HG03460 (cell line): ENCODE measurements around the gene AXIN1.

Source experiments
- ATAC-seq: cut with Tn5 transposase; IDR thresholded peaks from one replicate; pipeline ENCODE4 v1.9.1; 2021; ENCODE audit not compliant: unreplicated experiment

AXIN1 gene

GRCh38 chr16:253833-254232, 98.7 kb downstream of the AXIN1 start:
- no peak for ATAC-seq

GRCh38 chr16:252366-253337, 99.9 kb downstream of the AXIN1 start:
- ATAC-seq: no peak

- ATAC-seq: no peak
Measured at GRCh38 chr16:249431-249830, 103.1 kb downstream of the AXIN1 start.

GRCh38 chr16:247027-247426, 105.5 kb downstream of the AXIN1 start:
- ATAC-seq: no peak

GRCh38 chr16:245105-245504, 107.4 kb downstream of the AXIN1 start:
- no peak for ATAC-seq

- no peak for ATAC-seq
Measured at GRCh38 chr16:243348-243747, 109.2 kb downstream of the AXIN1 start.

- ATAC-seq: no peak
Measured at GRCh38 chr16:242281-242680, 110.2 kb downstream of the AXIN1 start.

- ATAC-seq: no peak
Measured at GRCh38 chr16:240559-240958, 112.0 kb downstream of the AXIN1 start.

GRCh38 chr16:239948-240277, 112.6 kb downstream of the AXIN1 start:
- ATAC-seq: no peak
